Uterus (tissue), 2 donors: Measurements from ENCODE around the gene FAM228B.

Source experiments
- CTCF ChIP-seq, 4 experiments: fragments of 200-600 bp in 2 of 4; fragments of 450-650 bp in 2 of 4; sonication (generic) in 2 of 4; IDR thresholded peaks; one replicate each; pipeline ENCODE4 v1.5.1; 2016 to 2019; ENCODE audit warnings: antibody characterized with exemption in 4 of 4, mild to moderate bottlenecking in 2 of 4, moderate library complexity in 1 of 4
- POLR2A ChIP-seq, 2 donors: fragments of 450-650 bp; IDR thresholded peaks; one replicate each; pipeline ENCODE4 v1.6.1; 2016; ENCODE audit warnings: antibody characterized with exemption in 2 of 2, mild to moderate bottlenecking in 1 of 2, moderate library complexity in 1 of 2

GRCh38 chr2:24123195-24123921 lies at the start of gene FAM228B, which contains the start of gene PFN4:
- peak; percentile 61 to 91 for TF ChIP-seq POLR2A (IDR thresholded peaks at IDR 0.05)
- peak in 1 of 4 experiments; percentile 16 for TF ChIP-seq CTCF (IDR thresholded peaks at IDR 0.05)
